GM21737 (cell line): ENCODE measurements around the gene L2HGDH.

Source experiments
- ATAC-seq: cut with Tn5 transposase; IDR thresholded peaks from one replicate; pipeline ENCODE4 v1.9.1; 2021; ENCODE audit warnings: mild to moderate bottlenecking, moderate library complexity; ENCODE audit not compliant: unreplicated experiment

L2HGDH gene

GRCh38 chr14:50299585-50299984, 12.4 kb downstream of the L2HGDH start:
- no peak for ATAC-seq

- ATAC-seq, result no peak
Observed at GRCh38 chr14:50290306-50290705, 21.7 kb downstream of the L2HGDH start.

GRCh38 chr14:50288146-50288545, 23.9 kb downstream of the L2HGDH start:
- no peak for ATAC-seq

GRCh38 chr14:50285861-50286260, 26.2 kb downstream of the L2HGDH start:
- ATAC-seq, result no peak

GRCh38 chr14:50272498-50272897, 39.5 kb downstream of the L2HGDH start:
- ATAC-seq, result no peak

- ATAC-seq, result no peak
Observed at GRCh38 chr14:50270932-50271331, 41.1 kb downstream of the L2HGDH start.

GRCh38 chr14:50265029-50265428, 47.0 kb downstream of the L2HGDH start:
- no peak for ATAC-seq

GRCh38 chr14:50263321-50263720, 48.7 kb downstream of the L2HGDH start:
- ATAC-seq, result no peak

- no peak for ATAC-seq
Observed at GRCh38 chr14:50262865-50263264, 49.2 kb downstream of the L2HGDH start.

- ATAC-seq, result no peak
Observed at GRCh38 chr14:50260511-50260910, 51.5 kb downstream of the L2HGDH start.

- no peak for ATAC-seq
Observed at GRCh38 chr14:50260072-50260471, 52.0 kb downstream of the L2HGDH start.

GRCh38 chr14:50257732-50258131, 54.3 kb downstream of the L2HGDH start:
- ATAC-seq, result no peak

GRCh38 chr14:50254248-50254647, 57.8 kb downstream of the L2HGDH start:
- ATAC-seq, result no peak

GRCh38 chr14:50249136-50249775, 62.8 kb downstream of the L2HGDH start:
- no peak for ATAC-seq

- no peak for ATAC-seq
Observed at GRCh38 chr14:50247245-50247644, 64.8 kb downstream of the L2HGDH start.

GRCh38 chr14:50242566-50243310, 69.3 kb downstream of the L2HGDH start:
- ATAC-seq, result no peak

GRCh38 chr14:50242096-50242495, 69.9 kb downstream of the L2HGDH start:
- ATAC-seq, result no peak

- no peak for ATAC-seq
Observed at GRCh38 chr14:50237427-50237826, 74.6 kb downstream of the L2HGDH start.

- no peak for ATAC-seq
Observed at GRCh38 chr14:50233951-50234250, 78.1 kb downstream of the L2HGDH start.

- ATAC-seq, result no peak
Observed at GRCh38 chr14:50233166-50233950, 78.7 kb downstream of the L2HGDH start.

- ATAC-seq, result no peak
Observed at GRCh38 chr14:50232276-50232642, 79.8 kb downstream of the L2HGDH start.
